Measurements from ENCODE around the gene STON1.

Gene STON1

GRCh38 chr2:48568547-48568946, 38.6 kb downstream of the STON1 start:
- TF ChIP-seq CTCF (conservative IDR thresholded peaks at IDR 0.05; ENCODE audit: low read depth, low read length): no peak
- H3K4me3 ChIP-seq (ENCODE audit: low read length): no peak overlapping the region
- no peak for DNase-seq (ENCODE audit: low read depth)

- no peak for TF ChIP-seq CTCF (conservative IDR thresholded peaks at IDR 0.05; ENCODE audit: low read depth, low read length)
- no peak overlapping the region for H3K4me3 ChIP-seq (ENCODE audit: low read length)
- DNase-seq (ENCODE audit: low read depth): no peak
These were observed 39.5 kb downstream of the STON1 start for GRCh38 chr2:48569433-48569832.

- no peak for DNase-seq (ENCODE audit: low read depth)
- no peak for TF ChIP-seq CTCF (conservative IDR thresholded peaks at IDR 0.05; ENCODE audit: low read depth, low read length)
- no peak overlapping the region for H3K4me3 ChIP-seq (ENCODE audit: low read length)
These were observed 42.9 kb downstream of the STON1 start for GRCh38 chr2:48572816-48573215.

- DNase-seq (ENCODE audit: low read depth): no peak
- no peak overlapping the region for H3K4me3 ChIP-seq (ENCODE audit: low read length)
- no peak for TF ChIP-seq CTCF (conservative IDR thresholded peaks at IDR 0.05; ENCODE audit: low read depth, low read length)
These were observed 44.7 kb downstream of the STON1 start for GRCh38 chr2:48574353-48575287.

GRCh38 chr2:48578313-48578712, 48.4 kb downstream of the STON1 start:
- no peak overlapping the region for H3K4me3 ChIP-seq (ENCODE audit: low read length)
- no peak for DNase-seq (ENCODE audit: low read depth)
- TF ChIP-seq CTCF (conservative IDR thresholded peaks at IDR 0.05; ENCODE audit: low read depth, low read length): no peak

GRCh38 chr2:48583961-48584360, 54.0 kb downstream of the STON1 start:
- no peak for TF ChIP-seq CTCF (conservative IDR thresholded peaks at IDR 0.05; ENCODE audit: low read depth, low read length)
- H3K4me3 ChIP-seq (ENCODE audit: low read length): no peak overlapping the region
- no peak for DNase-seq (ENCODE audit: low read depth)

GRCh38 chr2:48584551-48584950, 54.6 kb downstream of the STON1 start:
- H3K4me3 ChIP-seq (ENCODE audit: low read length): no peak overlapping the region
- DNase-seq (ENCODE audit: low read depth): no peak
- TF ChIP-seq CTCF (conservative IDR thresholded peaks at IDR 0.05; ENCODE audit: low read depth, low read length): no peak
